ENCODE results near the gene PJA2.

DNA sequence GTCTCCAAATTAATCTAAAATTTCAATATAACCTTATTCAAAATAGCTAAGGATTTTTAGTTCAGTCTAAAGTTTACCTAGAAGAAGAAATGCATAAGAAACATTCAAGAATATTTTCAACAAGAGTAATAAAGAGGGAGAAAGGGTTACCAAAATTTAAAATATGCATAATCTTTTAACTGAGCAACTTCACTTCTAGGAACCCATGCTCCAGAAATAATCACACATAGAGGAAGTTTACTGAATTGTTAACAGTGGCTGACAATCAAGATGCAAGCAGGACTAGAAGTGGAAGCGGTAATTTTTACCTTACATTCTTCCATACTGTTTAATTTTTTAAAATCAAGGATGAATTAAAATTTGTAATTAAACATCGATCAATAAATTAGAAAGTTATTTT is 1.9 kb downstream of the PJA2 start:
- TF ChIP-seq, protein P1, sequence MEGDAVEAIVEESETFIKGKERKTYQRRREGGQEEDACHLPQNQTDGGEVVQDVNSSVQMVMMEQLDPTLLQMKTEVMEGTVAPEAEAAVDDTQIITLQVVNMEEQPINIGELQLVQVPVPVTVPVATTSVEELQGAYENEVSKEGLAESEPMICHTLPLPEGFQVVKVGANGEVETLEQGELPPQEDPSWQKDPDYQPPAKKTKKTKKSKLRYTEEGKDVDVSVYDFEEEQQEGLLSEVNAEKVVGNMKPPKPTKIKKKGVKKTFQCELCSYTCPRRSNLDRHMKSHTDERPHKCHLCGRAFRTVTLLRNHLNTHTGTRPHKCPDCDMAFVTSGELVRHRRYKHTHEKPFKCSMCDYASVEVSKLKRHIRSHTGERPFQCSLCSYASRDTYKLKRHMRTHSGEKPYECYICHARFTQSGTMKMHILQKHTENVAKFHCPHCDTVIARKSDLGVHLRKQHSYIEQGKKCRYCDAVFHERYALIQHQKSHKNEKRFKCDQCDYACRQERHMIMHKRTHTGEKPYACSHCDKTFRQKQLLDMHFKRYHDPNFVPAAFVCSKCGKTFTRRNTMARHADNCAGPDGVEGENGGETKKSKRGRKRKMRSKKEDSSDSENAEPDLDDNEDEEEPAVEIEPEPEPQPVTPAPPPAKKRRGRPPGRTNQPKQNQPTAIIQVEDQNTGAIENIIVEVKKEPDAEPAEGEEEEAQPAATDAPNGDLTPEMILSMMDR (conservative IDR thresholded peaks at IDR 0.05; ENCODE audit: low read length) = no peak
- no peak for TF ChIP-seq EZH2phosphoT487 (IDR thresholded peaks at IDR 0.05; ENCODE audit: borderline replicate concordance, low read depth, low read length)

All from OCI-LY7 (cell line).